ENCODE results near the gene ADARB2.
"Not testable (repeated sequence)": the region's sequence is repeated elsewhere in the genome, so short reads cannot be mapped to it uniquely, and the experiment has no call there.

Gene ADARB2

DNA sequence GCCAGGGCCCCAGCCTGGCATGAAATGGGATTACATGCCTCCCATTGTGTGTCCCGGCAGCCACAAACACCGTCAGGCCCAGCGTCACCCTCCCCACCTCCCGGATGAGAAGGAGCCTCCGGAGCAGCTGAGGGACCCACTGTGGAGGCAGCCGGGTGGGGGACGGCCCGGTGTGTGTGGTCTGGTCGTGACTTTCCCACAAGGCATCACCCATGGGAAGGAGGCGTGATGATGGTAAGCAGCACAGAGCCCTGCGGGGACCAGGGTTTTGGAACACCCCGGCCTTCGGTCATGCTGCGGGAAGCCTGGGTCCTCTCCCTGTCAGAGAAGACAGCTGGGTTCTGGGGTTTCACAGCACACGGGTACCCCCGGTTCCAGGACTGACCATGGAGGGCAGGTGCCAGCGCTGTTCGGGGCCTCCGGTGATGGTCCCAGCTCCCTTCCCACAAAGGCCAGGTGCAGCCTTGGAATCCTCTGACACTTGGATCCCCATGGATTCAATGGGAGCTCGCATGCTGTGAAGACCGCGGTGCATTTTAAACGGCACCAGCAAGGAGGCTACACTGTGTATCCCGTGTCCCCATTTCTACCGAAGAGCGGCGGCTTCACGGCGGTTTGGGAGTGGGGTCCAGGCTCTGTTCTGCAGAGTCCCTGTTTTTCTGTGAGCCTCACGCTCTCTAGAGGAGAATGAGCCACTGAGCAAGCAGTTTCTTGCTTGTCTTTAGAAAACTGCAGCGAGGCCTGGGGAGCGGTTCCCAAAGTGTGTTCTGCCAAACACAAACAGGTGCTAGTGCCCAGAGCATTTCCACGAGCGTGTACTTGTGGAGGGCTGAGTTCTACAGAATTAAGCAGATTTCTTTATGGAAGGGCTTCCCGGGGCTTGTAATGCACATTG, 336.0 kb downstream of the ADARB2 start:
- no peak for DNase-seq

DNA sequence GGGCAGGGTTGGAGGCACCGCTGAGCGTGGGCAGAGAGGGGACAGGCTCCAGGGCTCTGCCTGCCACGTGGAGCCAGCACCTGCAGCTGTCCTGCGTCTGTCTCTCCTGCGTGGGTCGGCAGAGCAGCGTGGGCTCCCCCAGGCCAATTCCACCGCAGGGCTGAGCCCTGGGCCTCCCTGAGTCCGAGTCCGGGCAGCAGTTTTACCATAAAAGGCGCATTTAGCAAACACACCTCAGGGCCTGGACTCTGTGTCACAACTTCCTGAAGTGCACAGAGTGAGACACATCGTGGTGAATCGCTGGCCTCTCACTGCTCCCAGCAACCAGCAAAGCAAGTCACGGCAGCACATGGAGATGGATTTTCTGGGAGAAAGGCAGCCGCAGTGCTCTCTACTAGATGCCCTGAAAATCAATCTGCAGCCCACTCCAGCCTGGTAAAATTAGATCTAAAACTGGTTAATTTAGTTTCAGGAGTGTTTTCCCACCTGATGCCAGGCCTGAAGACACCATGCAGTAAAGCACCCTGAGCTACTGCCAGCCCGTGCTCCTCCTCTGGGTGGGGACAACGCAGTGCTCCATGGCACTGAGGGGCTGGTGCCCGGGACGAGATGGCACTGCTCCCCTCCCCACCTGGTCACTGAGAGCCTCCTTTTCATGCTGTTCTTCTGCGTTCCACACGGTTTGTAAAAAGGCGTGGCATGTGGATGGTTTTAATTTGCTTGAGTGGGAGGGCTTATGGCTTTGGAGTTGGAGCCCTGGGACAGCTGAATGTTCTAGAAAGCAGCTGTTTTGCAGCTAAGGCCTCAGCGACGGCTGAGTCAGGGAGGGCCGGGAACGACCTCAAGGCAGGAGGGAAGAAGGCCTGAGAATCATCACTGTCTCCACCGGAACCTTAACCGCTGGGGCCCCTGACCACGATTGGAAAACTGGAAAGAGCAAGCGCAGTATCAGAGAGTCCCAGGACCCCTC, 336.9 kb downstream of the ADARB2 start:
- no peak for DNase-seq

DNA sequence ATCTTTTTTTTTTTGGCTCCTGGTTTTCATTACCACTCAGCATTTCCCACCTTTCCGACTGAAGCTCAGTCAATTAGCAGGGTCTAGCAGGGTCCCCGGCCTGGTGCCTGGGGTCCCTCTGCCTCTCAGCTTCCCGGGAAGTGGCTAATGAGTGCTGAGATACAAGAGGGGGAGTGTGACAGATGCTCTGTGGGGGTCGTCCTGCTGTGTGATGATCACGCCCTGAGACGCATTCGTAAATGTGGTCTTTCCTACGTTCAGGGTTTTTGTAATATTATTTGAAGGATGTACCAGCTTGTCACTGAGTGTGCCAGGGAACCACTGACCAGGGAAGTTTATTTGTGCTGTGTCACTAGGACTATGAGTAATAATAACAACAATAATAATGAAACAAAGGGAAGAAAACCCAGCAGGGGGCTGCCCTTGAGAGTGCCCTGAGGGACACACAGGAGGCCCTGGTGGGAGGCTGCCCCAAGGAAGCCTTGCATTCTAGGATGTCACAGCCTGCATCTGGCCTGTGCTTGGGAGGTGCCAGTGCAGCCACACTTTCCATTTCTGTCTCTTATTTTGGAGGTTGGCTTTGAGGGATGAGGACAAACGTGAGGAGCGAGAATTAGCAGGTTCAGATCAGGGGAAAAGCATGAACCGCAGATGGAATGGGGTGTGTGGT, 337.8 kb downstream of the ADARB2 start:
- no peak for DNase-seq

- DNase-seq = no peak
Measured at GRCh38 chr10:1398626-1399410, 338.5 kb downstream of the ADARB2 start.

DNA sequence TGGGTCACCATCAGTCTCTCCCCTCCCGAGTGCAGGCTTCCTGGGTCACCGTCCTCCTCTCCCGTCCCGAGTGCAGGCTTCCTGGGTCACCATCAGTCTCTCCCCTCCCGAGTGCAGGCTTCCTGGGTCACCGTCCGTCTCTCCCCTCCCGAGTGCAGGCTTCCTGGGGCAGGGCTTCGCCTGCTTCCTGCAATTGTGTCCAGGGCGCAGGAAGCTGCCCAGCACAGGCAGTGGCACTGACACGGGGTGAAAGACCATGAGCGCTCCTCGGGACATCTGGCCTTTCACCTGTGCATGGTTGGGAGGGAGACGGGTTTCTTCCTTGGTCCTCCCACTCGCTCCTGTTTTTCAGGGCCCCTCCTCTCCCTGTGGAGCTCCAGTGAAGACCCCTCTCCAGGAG, 339.2 kb downstream of the ADARB2 start:
- not testable (repeated sequence) for DNase-seq

DNA sequence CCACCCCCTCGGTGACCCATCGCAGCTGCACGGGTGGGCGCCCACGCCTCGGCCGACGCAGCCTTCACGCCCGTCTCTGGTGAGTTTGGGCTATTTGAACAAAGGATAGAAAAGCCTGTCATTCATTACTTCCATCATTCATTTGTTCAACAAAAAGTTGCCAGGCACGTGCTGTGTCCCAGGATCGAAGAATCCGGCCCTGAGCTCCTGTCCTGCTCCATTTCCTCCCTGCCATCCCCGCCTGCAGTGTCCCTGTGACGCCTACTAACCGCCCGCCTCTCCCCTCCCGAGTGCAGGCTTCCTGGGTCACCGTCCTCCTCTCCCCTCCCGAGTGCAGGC, 341.1 kb downstream of the ADARB2 start:
- DNase-seq = no peak

DNA sequence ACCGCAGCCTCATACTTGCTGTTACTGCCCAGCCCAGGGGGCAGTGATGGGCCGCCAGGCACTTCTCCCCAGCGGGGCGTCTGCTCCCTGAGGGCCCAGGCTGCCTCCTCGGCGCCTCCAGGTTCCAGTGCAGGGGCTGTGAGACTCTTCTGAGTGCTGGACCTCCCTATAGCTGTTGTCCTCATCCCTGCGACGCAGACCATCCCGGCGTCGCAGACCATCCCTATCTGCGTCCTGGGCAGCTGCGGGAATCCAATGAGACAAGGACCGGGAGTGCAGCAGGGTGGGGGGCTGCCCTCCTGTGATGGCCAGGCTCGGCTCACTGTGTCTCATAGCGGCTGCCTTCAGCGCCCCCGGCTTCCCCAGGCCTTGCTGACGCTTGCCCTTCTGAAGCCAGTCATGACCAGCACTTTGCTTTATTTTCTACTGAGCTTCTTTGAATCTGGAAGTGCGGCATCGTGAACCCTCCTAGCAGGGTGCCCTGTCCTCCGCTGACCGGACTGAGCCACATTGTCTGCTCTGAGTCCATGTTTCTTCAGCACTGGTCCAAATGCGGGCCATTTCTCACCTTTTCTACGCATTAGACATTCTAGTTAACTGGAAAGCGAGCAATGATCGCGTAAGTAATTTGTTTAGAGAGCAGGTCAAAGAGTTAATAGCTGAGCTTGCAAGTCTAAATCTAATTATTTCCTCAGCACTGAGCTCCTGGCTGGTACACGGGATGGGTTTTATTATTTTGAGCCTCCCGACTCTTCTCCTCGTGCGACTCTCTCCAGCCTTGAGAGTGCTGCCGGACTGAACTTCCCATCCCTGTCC, 341.6 kb downstream of the ADARB2 start:
- no peak for DNase-seq

- no peak for DNase-seq
Measured at GRCh38 chr10:1395025-1395480, 342.3 kb downstream of the ADARB2 start.

GRCh38 chr10:1394155-1394912, 343.0 kb downstream of the ADARB2 start:
- DNase-seq = no peak

GRCh38 chr10:1393481-1393880, 343.8 kb downstream of the ADARB2 start:
- DNase-seq = no peak

DNA sequence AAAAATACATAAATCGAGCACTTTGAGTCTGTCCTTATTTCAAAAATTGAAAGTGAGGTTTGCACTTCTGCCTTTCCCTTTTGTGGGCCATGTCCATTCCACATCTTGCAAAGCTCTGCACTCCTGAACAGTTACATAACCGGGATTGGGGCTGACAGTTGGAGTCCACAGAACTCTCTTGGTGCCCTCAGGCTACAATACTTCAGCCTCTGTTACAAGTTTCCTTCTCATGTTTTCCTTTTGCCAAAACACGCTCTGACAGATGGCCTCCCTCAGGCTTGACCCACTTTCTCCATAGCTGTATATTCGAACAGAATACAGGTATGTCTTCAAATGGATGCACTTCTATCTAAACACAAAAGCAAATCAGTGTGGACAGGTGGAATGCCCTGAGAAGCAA, 345.2 kb downstream of the ADARB2 start:
- no peak for DNase-seq

GRCh38 chr10:1390200-1390599, 347.1 kb downstream of the ADARB2 start:
- no peak for DNase-seq

GRCh38 chr10:1384026-1384425, 353.3 kb downstream of the ADARB2 start:
- DNase-seq = no peak

GRCh38 chr10:1382711-1383110, 354.6 kb downstream of the ADARB2 start:
- no peak for DNase-seq

GRCh38 chr10:1381339-1381738, 356.0 kb downstream of the ADARB2 start:
- no peak for DNase-seq

DNA sequence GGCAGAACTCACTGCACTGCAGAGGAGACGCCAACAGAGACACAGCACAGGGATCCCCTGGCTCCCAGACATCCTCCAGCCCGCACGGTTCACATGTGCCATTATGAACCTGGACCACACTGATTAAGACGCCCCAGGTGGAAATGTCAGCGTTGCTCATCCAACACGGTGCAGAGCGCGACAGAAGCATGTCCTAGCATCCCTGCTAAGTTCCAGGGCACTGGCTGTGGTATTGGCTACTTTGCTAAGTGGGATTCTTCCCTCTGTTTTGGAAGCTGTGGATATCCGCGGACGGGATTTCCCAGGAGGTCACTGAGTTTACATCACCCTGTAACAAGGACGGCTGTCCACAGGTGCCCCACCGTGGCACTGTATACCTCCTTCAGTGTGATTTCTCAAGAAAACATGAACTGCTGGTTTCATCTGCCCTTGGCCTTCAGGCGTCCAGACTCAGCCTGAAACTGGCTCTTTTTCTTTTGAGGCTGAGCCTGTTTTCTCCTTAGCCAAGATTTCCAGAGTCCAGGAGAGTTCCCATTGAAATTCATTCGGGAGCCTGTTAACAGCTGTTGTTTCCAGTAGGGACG, 357.1 kb downstream of the ADARB2 start:
- no peak for DNase-seq

- DNase-seq = no peak
Measured at GRCh38 chr10:1379601-1380000, 357.7 kb downstream of the ADARB2 start.

- no peak for DNase-seq
Measured at GRCh38 chr10:1378473-1378872, 358.9 kb downstream of the ADARB2 start.

GRCh38 chr10:1377740-1378397, 359.5 kb downstream of the ADARB2 start:
- DNase-seq = no peak

- no peak for DNase-seq
Measured at GRCh38 chr10:1377231-1377630, 360.1 kb downstream of the ADARB2 start.
